Measurements from ENCODE around the gene TFCP2L1. TPM values are rescaled to one million over a fixed set of nuclear protein-coding genes. Genes with fewer than 3 reads are reported as not detected.

TFCP2L1 gene
- total RNA-seq, 1 donor from 2014 or later: 0.54 TPM

DNA sequence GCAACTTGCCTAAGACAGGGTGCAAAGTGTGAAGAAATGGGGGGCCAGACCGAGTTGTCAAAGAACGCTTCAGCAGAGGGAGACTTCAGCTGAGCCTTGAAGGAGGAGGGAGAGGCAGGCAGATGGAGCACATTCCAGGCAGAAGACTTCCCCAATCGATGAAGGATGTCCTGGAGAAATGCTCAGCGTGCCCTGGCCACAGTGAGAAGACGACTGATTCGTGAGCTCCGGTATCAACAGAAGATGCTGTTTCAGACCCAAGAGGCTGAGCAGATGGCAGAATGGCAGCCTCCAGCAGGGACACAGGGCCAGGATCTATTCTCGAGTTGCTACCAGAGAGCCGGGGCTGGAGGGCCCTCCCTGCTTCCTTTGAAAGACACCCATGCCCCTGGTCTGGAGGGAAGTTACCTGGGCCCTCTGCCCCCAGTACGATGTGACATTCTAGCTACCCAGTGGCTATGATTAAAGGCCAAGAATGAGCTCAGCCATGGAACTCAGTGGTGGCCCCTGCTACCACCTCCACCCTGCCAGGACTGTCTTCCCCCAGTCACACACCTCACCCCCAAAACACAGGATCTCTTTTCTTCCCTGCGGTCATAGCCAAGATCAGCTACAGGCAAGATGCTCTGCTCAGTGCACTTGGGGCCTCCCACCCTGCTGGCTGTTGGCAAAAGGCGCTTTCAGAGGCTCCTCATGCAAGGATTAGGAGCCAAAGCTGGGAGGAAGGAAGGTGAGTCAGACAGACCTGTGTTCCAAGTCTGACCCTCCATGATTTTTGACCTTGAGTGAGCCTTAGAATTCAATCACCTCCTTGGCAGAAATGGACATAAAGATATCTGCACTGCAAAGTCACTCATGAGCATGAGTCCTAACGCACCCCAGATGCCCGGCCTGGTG is 84.3 kb downstream of the TFCP2L1 start:
- no peaks in the 10 kb centered on the region for H3K4me1 Mint-ChIP-seq

GRCh38 chr2:121200011-121200347 is 85.0 kb downstream of the TFCP2L1 start:
- Mint-ChIP-seq H3K27me3 (ENCODE audit: low read depth) (no peaks in the 10 kb centered on the region), H3K4me3 (no peak overlapping the region), H3K27ac (no peak overlapping the region), H3K36me3 (no peaks in the 10 kb centered on the region), H3K4me1 (no peaks in the 10 kb centered on the region), H3K9me3 (no peaks in the 10 kb centered on the region)
- no peak for DNase-seq (ENCODE audit: low spot score in 2 of 2, unreplicated experiment in 2 of 2)
- TF ChIP-seq CTCF (IDR thresholded peaks at IDR 0.05; ENCODE audit: unreplicated experiment): no peak

More for the DNA sequence above, 84.3 kb downstream of the TFCP2L1 start:
- H3K4me3 Mint-ChIP-seq: no peak overlapping the region
- no peaks in the 10 kb centered on the region for H3K36me3 Mint-ChIP-seq
- H3K27me3 Mint-ChIP-seq (ENCODE audit: low read depth): no peaks in the 10 kb centered on the region
- H3K27ac Mint-ChIP-seq: no peak overlapping the region
- DNase-seq (ENCODE audit: low spot score in 2 of 2, unreplicated experiment in 2 of 2): no peak
- no peak for TF ChIP-seq CTCF (IDR thresholded peaks at IDR 0.05; ENCODE audit: unreplicated experiment)
- H3K9me3 Mint-ChIP-seq: no peaks in the 10 kb centered on the region

GRCh38 chr2:121199281-121200010 is 85.6 kb downstream of the TFCP2L1 start:
- DNase-seq (ENCODE audit: low spot score in 2 of 2, unreplicated experiment in 2 of 2): no peak
- Mint-ChIP-seq H3K36me3 (no peaks in the 10 kb centered on the region), H3K4me3 (no peak overlapping the region), H3K27ac (no peak overlapping the region), H3K9me3 (no peaks in the 10 kb centered on the region), H3K4me1 (no peaks in the 10 kb centered on the region), H3K27me3 (ENCODE audit: low read depth) (no peaks in the 10 kb centered on the region)
- no peak for TF ChIP-seq CTCF (IDR thresholded peaks at IDR 0.05; ENCODE audit: unreplicated experiment)

GRCh38 chr2:121197369-121198091 is 87.5 kb downstream of the TFCP2L1 start:
- no peaks in the 10 kb centered on the region for H3K9me3 Mint-ChIP-seq
- H3K36me3 Mint-ChIP-seq: no peaks in the 10 kb centered on the region
- TF ChIP-seq CTCF (IDR thresholded peaks at IDR 0.05; ENCODE audit: unreplicated experiment): no peak
- H3K27ac Mint-ChIP-seq: no peak overlapping the region
- no peak for DNase-seq (ENCODE audit: low spot score in 2 of 2, unreplicated experiment in 2 of 2)
- H3K4me3 Mint-ChIP-seq: no peak overlapping the region
- H3K4me1 Mint-ChIP-seq: no peaks in the 10 kb centered on the region
- H3K27me3 Mint-ChIP-seq (ENCODE audit: low read depth): peaks cover 2% of the 10 kb centered on the region

DNA sequence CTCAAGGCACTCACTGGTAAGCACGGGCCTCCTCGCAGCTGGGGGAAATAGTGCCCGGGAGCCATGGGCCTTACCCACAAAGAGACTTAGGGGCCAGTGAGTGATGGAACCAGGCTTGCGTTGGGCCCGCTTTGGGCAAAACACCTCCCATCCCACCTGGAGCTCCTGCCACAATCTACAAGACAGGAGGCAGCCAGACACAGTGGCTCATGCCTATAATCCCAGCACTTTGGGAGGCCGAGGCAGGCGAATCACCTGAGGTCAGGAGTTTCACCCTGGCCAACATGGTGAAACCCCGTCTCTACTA is 88.2 kb downstream of the TFCP2L1 start:
- H3K9me3 Mint-ChIP-seq: no peaks in the 10 kb centered on the region
- H3K27me3 Mint-ChIP-seq (ENCODE audit: low read depth): peaks cover 3% of the 10 kb centered on the region
- no peaks in the 10 kb centered on the region for H3K36me3 Mint-ChIP-seq
- H3K4me3 Mint-ChIP-seq: no peak overlapping the region
- DNase-seq (ENCODE audit: low spot score in 2 of 2, unreplicated experiment in 2 of 2): no peak
- no peak for TF ChIP-seq CTCF (IDR thresholded peaks at IDR 0.05; ENCODE audit: unreplicated experiment)
- H3K4me1 Mint-ChIP-seq: no peaks in the 10 kb centered on the region
- no peak overlapping the region for H3K27ac Mint-ChIP-seq

Measured in mesothelial cell of epicardium (in vitro differentiated cells).